ENCODE measurements around the gene TTC23.
"Not testable (repeated sequence)": the region's sequence is repeated elsewhere in the genome, so short reads cannot be mapped to it uniquely, and the experiment has no call there.

Gene TTC23

GRCh38 chr15:99192181-99192580 lies 57.2 kb downstream of the TTC23 start:
- WGBS, result 93% methylated on average over 1 of the region's 1 CpG
- H3K36me3 ChIP-seq (ENCODE audit: insufficient read depth, low read length), result peaks cover 24% of the 10 kb centered on the region
- not testable (repeated sequence) for H3K9ac ChIP-seq (ENCODE audit: low read depth, low read length); H3K27me3 ChIP-seq (ENCODE audit: insufficient read depth, low read length); H3K27ac ChIP-seq (ENCODE audit: low read depth, low read length); H3K4me3 ChIP-seq (ENCODE audit: low read length); H3K4me1 ChIP-seq (ENCODE audit: insufficient read depth, low read length)
- peaks cover 18% of the 10 kb centered on the region; the same call in 1 of the 2 replicates for H3K9me3 ChIP-seq (ENCODE audit: insufficient read depth, low read depth, low read length)

GRCh38 chr15:99187936-99188335 lies 61.4 kb downstream of the TTC23 start:
- no peak overlapping the region for H3K4me3 ChIP-seq (ENCODE audit: low read length)
- H3K9ac ChIP-seq (ENCODE audit: low read depth, low read length), result no peak overlapping the region
- H3K9me3 ChIP-seq (ENCODE audit: insufficient read depth, low read depth, low read length), result peaks cover 15% of the 10 kb centered on the region; the same call in 1 of the 2 replicates
- H3K27me3 ChIP-seq (ENCODE audit: insufficient read depth, low read length), result no peaks in the 10 kb centered on the region
- H3K27ac ChIP-seq (ENCODE audit: low read depth, low read length), result no peak overlapping the region
- peaks cover 19% of the 10 kb centered on the region for H3K36me3 ChIP-seq (ENCODE audit: insufficient read depth, low read length)
- no peaks in the 10 kb centered on the region for H3K4me1 ChIP-seq (ENCODE audit: insufficient read depth, low read length)

DNA sequence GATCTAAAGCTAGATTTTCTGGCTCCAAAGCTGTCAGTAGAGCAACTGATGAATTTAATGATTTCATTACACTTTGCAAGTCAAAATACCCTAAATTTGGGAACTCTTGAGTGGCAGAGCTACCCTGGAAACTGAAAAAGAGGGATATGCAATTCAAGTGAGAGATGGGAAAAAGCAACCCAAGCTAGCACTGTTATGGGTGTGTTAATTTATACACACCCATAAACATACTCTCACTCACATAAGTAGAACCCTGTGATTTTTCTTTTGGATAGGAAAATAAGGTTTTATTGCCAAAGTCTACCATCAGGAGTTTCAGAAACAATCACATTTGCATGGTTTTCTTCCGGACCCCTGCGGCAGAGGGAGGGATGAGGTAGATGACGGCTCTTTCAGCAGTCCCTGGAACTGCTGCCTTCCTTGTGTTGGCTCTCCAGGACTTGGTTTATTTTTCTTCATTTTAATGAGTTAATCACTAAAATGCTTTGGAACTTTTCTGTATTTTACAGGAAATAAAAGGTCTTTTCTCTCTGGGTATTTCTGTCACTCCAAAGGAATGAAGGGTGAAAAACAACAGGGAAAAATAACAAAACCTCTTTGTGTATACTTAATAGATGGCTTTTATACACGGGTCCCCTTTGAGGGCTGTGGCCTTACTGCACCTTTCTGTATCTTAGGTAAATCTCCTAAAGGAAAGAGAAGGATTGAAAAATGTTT lies 63.8 kb downstream of the TTC23 start:
- 73% methylated on average over 4 of the region's 4 CpGs for WGBS
- H3K27me3 ChIP-seq (ENCODE audit: insufficient read depth, low read length), result no peaks in the 10 kb centered on the region
- no peak overlapping the region for H3K9ac ChIP-seq (ENCODE audit: low read depth, low read length)
- H3K9me3 ChIP-seq (ENCODE audit: insufficient read depth, low read depth, low read length), result no peaks in the 10 kb centered on the region
- H3K36me3 ChIP-seq (ENCODE audit: insufficient read depth, low read length), result peaks cover 3% of the 10 kb centered on the region; the same call in 1 of the 2 replicates
- 0 out of 2 replicates have a peak, but pooled peaks cover 7% of the 10 kb centered on the region for H3K4me1 ChIP-seq (ENCODE audit: insufficient read depth, low read length)
- no peak overlapping the region for H3K4me3 ChIP-seq (ENCODE audit: low read length)
- no peak overlapping the region for H3K27ac ChIP-seq (ENCODE audit: low read depth, low read length)

- Histone ChIP-seq H3K9ac (ENCODE audit: low read depth, low read length) (no peak overlapping the region), H3K9me3 (ENCODE audit: insufficient read depth, low read depth, low read length) (no peaks in the 10 kb centered on the region), H3K27me3 (ENCODE audit: insufficient read depth, low read length) (no peaks in the 10 kb centered on the region), H3K27ac (ENCODE audit: low read depth, low read length) (no peak overlapping the region), H3K36me3 (ENCODE audit: insufficient read depth, low read length) (peaks cover 3% of the 10 kb centered on the region; the same call in 1 of the 2 replicates), H3K4me3 (ENCODE audit: low read length) (no peak overlapping the region), H3K4me1 (ENCODE audit: insufficient read depth, low read length) (0 out of 2 replicates have a peak, but pooled peaks cover 7% of the 10 kb centered on the region)
- WGBS, result 88% methylated on average over 1 of the region's 1 CpG
These were observed 66.6 kb downstream of the TTC23 start for GRCh38 chr15:99182791-99183190.

GRCh38 chr15:99181545-99181971 lies 67.8 kb downstream of the TTC23 start:
- Histone ChIP-seq H3K9ac (ENCODE audit: low read depth, low read length) (no peak overlapping the region), H3K4me3 (ENCODE audit: low read length) (no peak overlapping the region), H3K27ac (ENCODE audit: low read depth, low read length) (no peak overlapping the region), H3K36me3 (ENCODE audit: insufficient read depth, low read length) (peaks cover 3% of the 10 kb centered on the region; the same call in 1 of the 2 replicates), H3K9me3 (ENCODE audit: insufficient read depth, low read depth, low read length) (no peaks in the 10 kb centered on the region), H3K4me1 (ENCODE audit: insufficient read depth, low read length) (0 out of 2 replicates have a peak, but pooled peaks cover 7% of the 10 kb centered on the region), H3K27me3 (ENCODE audit: insufficient read depth, low read length) (no peaks in the 10 kb centered on the region)
- 43% methylated on average over 4 of the region's 4 CpGs for WGBS

DNA sequence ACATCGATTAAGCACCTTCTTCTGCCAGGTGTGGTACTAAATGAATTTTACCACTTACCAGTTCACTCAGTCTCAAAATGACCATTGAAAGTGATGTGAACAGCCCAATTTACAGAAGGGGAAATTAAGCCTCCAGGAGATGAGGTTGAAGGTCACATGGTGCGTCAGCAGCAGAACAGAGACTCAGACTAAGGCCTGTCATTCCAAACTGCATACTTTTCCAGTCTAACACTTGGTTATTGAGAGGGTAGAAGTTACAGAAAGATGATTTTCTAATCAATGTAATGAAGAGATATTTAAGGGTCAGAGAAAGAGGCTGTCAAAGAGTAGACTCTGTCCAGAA lies 68.4 kb downstream of the TTC23 start:
- WGBS, result 97% methylated on average over 2 of the region's 2 CpGs
- H3K27ac ChIP-seq (ENCODE audit: low read depth, low read length), result no peak overlapping the region
- H3K4me1 ChIP-seq (ENCODE audit: insufficient read depth, low read length), result 0 out of 2 replicates have a peak, but pooled peaks cover 7% of the 10 kb centered on the region
- H3K36me3 ChIP-seq (ENCODE audit: insufficient read depth, low read length), result peaks cover 3% of the 10 kb centered on the region; the same call in 1 of the 2 replicates
- H3K9ac ChIP-seq (ENCODE audit: low read depth, low read length), result no peak overlapping the region
- H3K27me3 ChIP-seq (ENCODE audit: insufficient read depth, low read length), result no peaks in the 10 kb centered on the region
- H3K4me3 ChIP-seq (ENCODE audit: low read length), result no peak overlapping the region
- no peaks in the 10 kb centered on the region for H3K9me3 ChIP-seq (ENCODE audit: insufficient read depth, low read depth, low read length)

- no peak overlapping the region for H3K4me3 ChIP-seq (ENCODE audit: low read length)
- H3K27me3 ChIP-seq (ENCODE audit: insufficient read depth, low read length), result no peaks in the 10 kb centered on the region
- peaks cover 3% of the 10 kb centered on the region; the same call in 1 of the 2 replicates for H3K36me3 ChIP-seq (ENCODE audit: insufficient read depth, low read length)
- H3K27ac ChIP-seq (ENCODE audit: low read depth, low read length), result no peak overlapping the region
- H3K9ac ChIP-seq (ENCODE audit: low read depth, low read length), result no peak overlapping the region
- WGBS, result 93% methylated on average over 3 of the region's 3 CpGs
- 0 out of 2 replicates have a peak, but pooled peaks cover 7% of the 10 kb centered on the region for H3K4me1 ChIP-seq (ENCODE audit: insufficient read depth, low read length)
- H3K9me3 ChIP-seq (ENCODE audit: insufficient read depth, low read depth, low read length), result no peaks in the 10 kb centered on the region
These were observed 69.1 kb downstream of the TTC23 start for GRCh38 chr15:99180086-99180963.

GRCh38 chr15:99177679-99178078 lies 71.7 kb downstream of the TTC23 start:
- no peaks in the 10 kb centered on the region for H3K9me3 ChIP-seq (ENCODE audit: insufficient read depth, low read depth, low read length)
- no peak overlapping the region for H3K9ac ChIP-seq (ENCODE audit: low read depth, low read length)
- 0 out of 2 replicates have a peak, but pooled peaks cover 2% of the 10 kb centered on the region for H3K36me3 ChIP-seq (ENCODE audit: insufficient read depth, low read length)
- 0 out of 2 replicates have a peak, but pooled peaks cover 7% of the 10 kb centered on the region for H3K4me1 ChIP-seq (ENCODE audit: insufficient read depth, low read length)
- no peak overlapping the region for H3K4me3 ChIP-seq (ENCODE audit: low read length)
- H3K27ac ChIP-seq (ENCODE audit: low read depth, low read length), result no peak overlapping the region
- H3K27me3 ChIP-seq (ENCODE audit: insufficient read depth, low read length), result no peaks in the 10 kb centered on the region
- 95% methylated on average over 2 of the region's 2 CpGs for WGBS

DNA sequence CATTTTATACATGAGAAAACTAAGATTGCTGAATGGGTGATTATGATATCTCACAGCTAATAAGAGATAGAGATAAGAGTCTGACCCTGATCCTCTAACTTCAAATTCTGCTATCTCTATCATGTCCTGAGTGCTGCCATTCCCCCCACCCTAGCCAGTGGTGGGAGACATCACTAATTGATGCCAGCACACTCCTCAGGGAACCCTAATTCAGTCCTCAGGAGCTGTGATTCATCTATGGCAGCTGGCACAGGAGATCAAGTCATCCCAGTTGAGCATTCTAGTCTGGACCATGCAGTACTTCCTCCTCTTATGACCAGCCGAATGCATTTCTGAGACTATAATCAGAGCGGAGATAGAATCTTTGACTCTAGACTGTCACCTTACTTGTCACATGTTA lies 72.6 kb downstream of the TTC23 start:
- 0 out of 2 replicates have a peak, but pooled peaks cover 5% of the 10 kb centered on the region for H3K36me3 ChIP-seq (ENCODE audit: insufficient read depth, low read length)
- H3K9ac ChIP-seq (ENCODE audit: low read depth, low read length), result no peak overlapping the region
- no peaks in the 10 kb centered on the region for H3K9me3 ChIP-seq (ENCODE audit: insufficient read depth, low read depth, low read length)
- H3K4me1 ChIP-seq (ENCODE audit: insufficient read depth, low read length), result 0 out of 2 replicates have a peak, but pooled peaks cover 5% of the 10 kb centered on the region
- WGBS, result 97% methylated on average over 2 of the region's 2 CpGs
- H3K4me3 ChIP-seq (ENCODE audit: low read length), result no peak overlapping the region
- no peaks in the 10 kb centered on the region for H3K27me3 ChIP-seq (ENCODE audit: insufficient read depth, low read length)
- H3K27ac ChIP-seq (ENCODE audit: low read depth, low read length), result no peak overlapping the region

- 87% methylated on average over 15 of the region's 15 CpGs for WGBS
- H3K9me3 ChIP-seq (ENCODE audit: insufficient read depth, low read depth, low read length), result no peaks in the 10 kb centered on the region
- no peak overlapping the region for H3K27ac ChIP-seq (ENCODE audit: low read depth, low read length)
- no peaks in the 10 kb centered on the region for H3K27me3 ChIP-seq (ENCODE audit: insufficient read depth, low read length)
- no peaks in the 10 kb centered on the region for H3K4me1 ChIP-seq (ENCODE audit: insufficient read depth, low read length)
- no peak overlapping the region for H3K4me3 ChIP-seq (ENCODE audit: low read length)
- H3K36me3 ChIP-seq (ENCODE audit: insufficient read depth, low read length), result 0 out of 2 replicates have a peak, but pooled peaks cover 5% of the 10 kb centered on the region
- no peak overlapping the region for H3K9ac ChIP-seq (ENCODE audit: low read depth, low read length)
These were observed 74.6 kb downstream of the TTC23 start for GRCh38 chr15:99174567-99175395.

Measured in HUES64 (cell line).